HG03159 (cell line): Measurements from ENCODE around the gene DOK4.
"Not testable (repeated sequence)": the region's sequence is repeated elsewhere in the genome, so short reads cannot be mapped to it uniquely, and the experiment has no call there.

Experiments used
- ATAC-seq: cut with Tn5 transposase; IDR thresholded peaks from one replicate; pipeline ENCODE4 v1.9.1; 2021; ENCODE audit warnings: mild to moderate bottlenecking, moderate library complexity; ENCODE audit not compliant: unreplicated experiment

The DOK4 gene

DNA sequence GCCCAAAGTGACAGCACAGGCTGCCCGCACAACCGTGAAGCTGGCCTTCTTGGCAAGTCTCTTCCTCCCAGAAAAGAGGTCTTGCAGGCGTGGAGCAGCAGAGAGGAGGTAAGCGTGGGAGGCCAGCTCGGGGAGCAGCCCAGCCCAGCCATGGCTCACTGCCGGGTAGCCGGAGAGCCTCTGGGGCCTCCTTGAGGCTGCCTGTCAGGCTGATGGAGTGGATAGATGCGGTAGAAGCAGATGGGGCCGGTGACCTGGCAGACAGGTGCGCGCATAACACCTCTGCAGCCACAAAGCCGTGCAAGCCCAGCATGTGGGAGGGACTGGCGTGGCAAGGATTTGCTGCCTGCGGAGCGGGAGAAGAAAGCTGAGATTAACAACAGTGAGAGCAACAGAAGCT lies 17.1 kb upstream of the DOK4 start:
- no peak for ATAC-seq

DNA sequence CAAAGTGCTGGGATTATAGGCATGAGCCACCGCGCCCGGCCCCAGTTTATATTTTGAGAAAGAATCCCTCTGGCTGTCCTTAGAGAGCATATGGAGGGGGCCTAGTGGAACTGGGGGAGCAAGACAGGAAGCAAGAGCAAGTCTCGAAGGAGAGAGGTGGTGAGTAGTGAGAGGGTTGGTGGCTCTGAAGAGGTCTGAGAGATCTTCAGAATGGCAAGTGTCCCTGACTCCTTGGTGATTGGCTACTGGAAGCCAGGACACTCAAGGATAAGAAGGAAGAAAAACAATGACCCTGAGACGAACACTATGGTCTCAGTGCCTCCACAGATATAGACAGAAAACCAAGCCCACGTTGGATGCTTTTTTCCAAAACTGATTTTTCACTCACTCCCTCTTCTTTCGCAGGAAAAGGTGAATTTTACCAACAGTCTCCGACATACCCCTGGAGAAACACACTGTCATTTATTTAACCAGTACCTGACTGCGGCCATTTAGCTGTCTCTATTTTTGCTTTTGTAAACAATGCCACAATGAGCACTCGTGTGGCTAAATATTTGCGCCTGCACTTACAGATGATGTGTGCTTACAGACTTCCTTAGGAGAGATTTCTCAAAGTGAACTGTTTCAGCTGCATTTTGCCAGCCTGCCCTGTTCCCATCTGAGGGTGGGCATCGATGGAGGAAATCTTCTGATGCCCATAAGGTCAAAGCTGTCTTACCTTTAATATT lies 15.9 kb upstream of the DOK4 start:
- no peak for ATAC-seq

DNA sequence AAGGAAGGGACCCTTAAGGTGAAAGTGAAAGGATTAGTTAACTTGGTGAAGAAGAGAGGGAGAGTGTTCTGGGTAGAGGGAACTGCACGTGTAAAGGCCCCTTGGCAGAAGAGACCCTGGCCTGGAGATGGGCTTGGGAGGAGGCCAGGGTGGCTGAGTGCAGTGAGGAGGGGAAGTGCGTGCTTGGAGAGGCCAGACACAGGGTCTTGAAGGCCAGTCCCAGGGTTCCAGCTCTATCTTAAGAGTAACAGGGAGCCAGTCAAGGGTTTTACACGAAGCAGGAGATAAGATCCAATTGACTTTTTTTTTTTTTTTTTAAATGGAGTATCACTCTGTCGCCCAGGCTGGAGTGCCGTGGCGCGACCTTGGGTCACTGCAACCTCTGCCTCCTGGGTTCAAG lies 15.2 kb upstream of the DOK4 start:
- ATAC-seq, result no peak

DNA sequence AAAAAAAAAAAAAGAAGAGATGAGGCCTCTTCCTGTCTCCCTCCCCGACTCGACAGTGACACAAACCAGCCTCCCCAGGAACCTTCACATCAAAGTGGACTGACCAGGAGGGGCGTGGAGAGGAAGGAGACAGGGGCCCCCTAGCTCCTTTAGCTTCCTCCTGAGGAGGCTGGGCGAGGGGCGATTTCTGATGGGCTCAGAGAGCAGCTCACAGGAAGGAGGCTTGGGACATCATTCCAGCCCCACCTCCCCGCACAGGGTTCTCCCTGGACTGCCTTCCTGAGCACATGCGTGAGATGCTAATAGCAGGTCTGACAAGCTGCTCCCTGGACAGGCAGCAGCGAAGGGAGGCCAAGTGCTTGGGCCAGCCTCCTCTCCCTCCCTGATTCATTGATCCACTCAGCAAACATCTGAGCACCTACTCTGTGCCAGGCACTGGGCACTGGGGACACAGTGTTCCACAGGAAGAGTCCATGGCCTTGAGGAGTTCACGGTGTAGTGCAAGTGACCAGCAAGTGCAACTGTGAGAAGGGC lies 14.4 kb upstream of the DOK4 start:
- ATAC-seq, result no peak

DNA sequence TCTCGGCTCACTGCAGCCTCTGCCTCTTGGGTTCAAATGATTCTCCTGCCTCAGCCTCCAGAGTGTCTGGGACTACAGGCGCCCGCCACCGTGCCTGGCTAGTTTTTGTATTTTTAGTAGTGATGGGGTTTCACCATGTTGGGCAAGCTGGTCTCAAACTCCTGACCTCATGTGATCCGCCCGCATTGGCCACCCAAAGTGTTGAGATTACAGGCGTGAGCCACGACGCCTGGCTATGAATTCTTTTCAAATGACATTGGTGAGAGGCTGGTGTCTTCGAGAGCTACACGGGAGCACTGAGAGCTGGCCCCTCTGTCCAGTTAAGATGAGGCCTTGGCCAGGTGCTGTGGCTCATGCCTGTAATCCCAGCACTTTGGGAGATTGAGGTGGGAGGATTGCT lies 13.6 kb upstream of the DOK4 start:
- not testable (repeated sequence) for ATAC-seq

DNA sequence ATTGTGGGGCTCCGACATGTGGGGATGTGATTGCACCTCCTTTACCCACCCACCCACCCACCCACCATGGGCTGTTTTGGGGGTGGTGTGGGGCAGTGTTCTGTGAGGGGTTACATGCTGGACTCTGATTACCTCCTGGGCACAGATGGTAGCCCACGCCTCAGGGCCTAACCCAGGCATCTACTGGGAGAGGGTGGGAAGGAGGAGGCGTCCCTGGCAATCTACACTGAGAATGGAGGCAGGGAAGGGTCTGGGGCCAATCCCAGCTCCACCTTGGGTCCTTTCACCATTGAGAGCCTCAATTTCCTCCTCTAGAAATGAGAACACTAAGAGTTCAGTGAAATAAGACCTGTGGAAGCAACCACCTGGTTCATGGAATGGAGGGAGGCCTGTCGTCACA lies 11.7 kb upstream of the DOK4 start:
- ATAC-seq, result no peak

DNA sequence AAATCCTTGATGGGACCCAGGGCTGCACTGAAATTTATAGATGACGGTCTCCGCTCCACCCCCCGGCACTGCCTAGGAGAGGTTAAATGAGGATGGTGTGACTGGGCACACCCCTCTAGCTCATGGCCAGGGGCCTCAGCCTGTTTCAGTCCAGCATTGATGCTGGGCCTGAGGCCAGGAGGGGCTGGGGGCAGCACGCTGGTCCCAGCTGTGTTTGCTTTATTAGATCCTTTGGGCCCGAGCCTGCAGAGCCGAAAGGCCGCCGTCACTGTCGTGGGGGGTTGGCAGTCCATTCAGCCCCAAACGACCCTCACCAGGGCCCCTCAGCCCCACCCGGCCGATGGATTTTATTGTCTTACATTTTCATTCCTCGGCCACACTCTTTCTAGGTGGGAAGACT lies 10.8 kb upstream of the DOK4 start:
- no peak for ATAC-seq

DNA sequence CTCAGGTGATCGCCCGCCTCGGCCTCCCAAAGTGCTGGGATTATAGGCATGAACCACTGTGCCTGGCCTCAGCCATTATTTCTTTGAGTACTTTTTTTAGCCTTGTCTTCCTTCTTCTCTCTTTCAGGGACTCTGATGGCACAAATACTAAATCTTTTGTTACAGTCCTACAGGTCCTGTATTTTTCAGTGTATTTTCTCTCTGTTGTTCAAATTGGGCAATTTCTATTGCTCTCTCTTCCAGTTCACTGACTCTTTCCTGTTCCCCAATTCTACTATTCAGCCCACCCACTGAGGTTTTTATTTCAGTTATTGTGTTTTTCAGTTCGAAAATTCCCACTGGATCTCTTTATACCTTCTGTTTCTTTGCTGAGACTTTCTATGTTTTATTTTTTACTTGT lies 7.5 kb upstream of the DOK4 start:
- ATAC-seq, result no peak

DNA sequence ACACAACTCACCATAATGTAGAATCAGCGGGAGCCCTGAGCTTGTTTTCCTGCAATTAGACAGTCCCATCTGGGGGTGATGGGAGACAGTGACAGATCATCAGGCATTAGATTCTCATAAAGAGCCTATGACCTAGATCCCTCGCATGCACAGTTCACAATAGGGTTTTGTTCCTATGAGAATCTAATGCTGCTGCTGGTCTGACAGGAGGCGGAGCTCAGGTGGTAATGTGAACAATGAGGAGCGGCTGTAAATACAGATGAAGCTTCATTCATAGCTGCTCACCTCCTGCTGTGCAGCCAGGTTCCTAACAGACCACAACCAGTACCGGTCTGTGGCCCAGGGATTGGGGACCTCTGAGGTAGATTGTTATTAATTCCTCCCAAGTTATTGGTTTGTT lies 2.9 kb upstream of the DOK4 start:
- ATAC-seq, result no peak

DNA sequence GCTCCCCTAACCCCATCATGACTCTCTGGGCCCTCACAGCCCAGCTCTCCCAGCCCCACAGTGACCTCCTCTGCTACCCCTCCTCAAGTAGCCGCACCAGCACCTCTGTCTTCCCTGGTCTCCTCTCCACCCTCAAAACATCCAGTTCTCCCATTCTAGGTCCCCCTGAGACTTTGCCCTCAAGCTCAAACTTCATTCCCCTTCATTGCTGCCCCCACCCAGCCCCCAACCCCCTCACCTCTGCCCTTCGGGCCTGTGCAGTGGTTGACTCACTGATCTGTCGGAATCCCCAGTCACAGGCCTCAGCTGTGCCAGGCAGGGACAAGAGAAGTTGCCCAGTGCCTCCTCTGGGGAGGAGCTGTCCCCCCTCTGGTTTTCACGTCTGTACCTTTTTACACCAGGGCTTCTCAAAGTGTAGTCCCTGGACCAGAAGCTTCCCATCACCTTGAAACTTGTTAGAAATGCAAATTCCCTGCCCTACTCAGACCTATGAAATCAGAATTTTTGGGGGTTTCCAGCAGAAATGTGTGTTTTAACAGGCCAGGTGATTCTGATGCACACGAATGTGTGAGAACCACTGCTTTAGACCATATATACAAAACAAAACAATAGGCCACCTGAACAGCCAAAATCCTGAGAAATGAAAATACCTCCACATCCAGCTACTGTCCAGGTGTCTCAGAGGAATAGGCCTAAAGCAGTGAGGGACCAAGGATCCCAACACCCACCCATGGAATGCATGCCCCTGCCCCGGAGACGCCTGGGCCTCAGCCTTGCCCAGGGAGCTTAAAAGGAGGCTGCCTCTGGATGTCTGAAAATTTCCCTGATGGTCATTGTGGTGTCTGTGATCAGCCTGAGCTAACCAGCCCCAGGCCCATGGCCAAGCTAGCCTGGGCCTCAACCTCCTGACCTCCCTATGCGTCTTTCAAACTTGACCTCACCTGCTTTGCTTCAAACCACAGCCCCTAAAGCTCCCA lies 853 bp upstream of the DOK4 start:
- ATAC-seq, result no peak

DNA sequence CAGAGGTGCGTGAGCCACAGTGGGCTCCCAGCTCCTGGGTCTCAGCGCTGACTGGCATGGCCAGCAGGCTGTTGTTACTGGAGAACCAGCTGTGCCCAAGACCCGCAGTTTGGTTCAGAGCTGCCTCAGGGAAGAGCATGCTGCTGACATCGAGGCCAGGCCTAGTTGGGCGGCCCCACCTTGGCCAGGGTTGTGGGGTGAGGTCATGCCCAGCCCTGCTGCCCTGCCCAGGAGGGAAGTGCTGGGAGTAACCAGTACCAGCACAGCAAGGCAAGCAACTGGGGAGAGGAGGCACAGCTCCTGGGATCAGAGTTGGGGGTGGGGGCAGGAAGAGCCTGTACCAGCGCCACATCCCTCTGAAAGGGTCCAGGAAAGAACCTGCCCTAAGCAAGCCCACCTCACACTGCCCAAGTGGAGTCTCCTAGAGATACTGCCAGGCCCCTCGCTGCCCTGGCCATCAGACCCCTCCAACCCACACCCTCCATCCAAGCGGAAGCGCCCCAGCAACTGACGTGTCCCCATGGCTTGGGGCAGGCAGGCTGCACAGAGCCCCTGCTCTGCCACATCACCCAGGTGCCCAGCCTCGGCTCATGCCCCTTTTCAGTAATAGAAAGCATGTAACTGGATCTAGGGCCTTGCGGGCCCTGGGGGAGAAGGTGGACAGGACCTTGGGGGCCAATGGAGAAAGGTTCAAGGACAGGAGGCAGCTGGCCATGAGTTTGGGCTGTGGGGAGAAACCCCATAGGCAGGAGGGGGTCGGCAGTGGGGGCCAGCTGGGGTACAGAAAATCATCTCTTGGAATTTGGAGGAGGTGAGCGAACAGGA lies 990 bp downstream of the DOK4 start:
- ATAC-seq, result no peak

DNA sequence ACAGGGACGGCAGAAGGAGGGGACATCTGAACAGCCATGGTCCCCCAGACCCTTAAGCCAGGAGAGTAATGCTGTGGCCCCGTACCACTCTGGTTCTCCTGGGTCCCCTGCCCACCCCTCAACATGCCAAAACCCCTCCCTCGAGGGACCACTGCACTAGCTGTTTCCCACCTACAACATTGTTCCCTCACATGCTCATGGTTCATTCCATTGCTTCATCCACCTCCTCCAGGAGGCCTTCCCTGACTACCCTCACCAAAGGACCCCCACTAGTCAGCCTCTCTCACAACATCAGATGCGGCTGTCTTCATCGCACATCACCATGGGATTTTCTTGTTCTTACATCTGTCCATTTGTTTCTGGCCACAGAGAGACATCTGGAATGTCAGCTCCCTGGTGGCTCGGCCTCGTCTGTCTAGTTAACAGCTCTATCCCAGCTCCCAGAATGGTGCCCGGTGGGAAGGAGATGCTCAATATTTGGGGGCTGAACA lies 1.7 kb downstream of the DOK4 start:
- ATAC-seq, result no peak

DNA sequence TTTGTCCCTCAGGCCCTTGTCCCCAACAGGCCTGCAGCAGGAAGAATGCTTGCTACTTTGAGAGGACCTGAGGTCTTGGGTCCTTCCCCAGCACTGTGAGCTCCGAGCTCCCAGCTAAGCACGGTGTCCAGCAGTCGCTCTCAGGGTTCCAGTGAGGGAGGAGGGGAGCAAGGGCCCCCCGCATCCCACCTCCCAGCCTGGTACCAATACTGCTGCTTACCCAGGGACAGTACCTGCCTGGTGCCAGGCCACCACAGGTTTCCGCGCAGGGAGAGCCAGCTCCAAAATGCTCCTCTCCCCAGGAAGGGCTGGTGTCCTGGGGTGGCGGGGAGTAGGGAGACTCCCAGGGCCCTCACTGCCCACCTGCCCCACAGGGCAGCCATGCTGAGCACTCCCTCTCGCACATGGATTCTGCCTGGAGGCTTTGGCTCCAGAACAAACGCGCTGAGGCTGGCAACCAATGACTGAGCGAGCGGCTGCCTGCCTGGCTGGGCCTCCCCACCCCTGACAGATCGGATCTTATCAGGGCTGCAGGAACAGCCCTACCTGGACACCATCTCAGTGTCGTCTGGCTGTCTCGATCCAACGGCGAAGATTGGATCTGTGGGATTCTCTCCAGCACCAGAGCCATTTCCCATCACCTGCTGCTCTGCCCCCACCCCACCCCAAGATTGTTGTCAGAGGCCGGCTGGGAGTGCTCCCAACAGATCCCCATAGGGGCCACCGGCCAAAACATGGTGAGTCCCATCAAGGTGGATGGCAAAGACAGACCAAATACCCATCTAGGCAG lies 2.4 kb downstream of the DOK4 start:
- no peak for ATAC-seq

DNA sequence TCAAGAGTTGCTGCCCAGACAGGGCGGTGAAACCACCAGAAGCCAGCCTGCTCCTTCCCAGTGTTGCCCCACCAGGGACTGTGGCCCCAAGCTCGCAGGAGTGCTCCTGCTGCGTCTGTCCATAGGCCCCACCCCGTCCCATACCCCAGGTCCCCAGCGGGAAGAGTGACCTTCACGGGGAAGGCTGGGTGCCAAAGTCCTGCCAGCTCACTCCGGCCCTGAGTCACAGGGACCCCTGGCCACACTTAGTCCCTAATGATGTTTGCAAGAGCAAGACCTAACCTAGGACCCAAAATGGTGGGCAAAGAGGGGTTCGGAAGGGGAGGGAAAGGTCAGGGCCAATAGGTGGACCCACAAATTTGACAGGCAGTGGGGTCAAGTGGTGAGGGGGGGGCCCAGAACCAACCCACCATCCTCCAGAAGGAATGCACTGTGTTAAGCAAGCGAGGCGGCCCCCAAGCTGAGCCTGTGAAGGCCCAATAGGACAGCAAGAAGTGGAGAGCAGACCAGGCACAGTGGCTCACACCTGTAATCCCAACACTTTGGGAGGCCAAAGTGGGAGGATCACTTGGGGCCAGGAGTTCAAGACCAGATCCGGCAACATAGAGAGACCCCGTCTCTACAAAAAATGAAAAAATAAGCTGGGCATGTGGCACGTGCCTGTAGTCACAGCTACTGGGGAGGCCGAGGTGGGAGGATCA lies 3.3 kb downstream of the DOK4 start:
- no peak for ATAC-seq

DNA sequence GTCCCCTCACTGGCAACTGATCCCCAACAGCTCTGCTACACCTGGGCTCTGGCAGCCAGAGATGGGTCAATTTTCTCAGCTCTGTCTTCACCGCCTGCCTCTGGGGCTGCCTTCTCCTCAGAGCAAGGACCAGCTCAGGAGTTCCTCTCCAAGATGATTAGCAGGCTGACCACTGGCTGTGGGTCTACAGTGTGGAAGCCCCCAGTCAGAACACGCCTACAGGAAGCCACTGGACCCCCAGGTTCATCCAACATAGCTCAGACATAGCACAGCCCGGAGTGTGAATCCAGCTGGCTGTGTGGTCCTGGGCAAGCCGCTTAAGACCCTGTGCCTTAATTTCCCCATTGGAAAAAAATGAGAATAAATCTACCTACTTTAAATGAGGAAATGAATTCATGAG lies 4.9 kb downstream of the DOK4 start:
- no peak for ATAC-seq

DNA sequence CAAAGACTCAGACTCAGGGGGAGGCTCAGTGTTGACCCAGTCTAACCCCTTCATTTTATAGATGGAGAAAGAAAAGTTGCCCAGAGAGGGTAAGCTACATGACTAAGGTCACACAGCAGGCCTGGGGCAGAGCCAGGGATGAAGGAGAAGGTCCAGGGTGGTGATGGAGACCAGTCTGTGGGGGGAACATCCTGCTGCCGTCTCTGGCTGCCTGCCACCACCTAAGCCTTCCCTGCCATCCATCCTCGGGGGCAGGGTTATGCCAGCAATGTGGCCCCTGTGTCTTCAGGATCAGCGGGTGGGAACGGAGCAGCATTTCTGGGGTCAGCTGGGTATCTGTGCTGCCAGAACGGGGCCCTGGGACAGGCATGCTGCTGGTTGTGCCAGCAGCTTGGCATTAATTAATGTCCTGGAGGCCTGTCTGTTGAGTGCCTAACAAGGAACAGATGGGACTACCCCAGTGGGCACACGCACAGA lies 5.5 kb downstream of the DOK4 start:
- no peak for ATAC-seq

DNA sequence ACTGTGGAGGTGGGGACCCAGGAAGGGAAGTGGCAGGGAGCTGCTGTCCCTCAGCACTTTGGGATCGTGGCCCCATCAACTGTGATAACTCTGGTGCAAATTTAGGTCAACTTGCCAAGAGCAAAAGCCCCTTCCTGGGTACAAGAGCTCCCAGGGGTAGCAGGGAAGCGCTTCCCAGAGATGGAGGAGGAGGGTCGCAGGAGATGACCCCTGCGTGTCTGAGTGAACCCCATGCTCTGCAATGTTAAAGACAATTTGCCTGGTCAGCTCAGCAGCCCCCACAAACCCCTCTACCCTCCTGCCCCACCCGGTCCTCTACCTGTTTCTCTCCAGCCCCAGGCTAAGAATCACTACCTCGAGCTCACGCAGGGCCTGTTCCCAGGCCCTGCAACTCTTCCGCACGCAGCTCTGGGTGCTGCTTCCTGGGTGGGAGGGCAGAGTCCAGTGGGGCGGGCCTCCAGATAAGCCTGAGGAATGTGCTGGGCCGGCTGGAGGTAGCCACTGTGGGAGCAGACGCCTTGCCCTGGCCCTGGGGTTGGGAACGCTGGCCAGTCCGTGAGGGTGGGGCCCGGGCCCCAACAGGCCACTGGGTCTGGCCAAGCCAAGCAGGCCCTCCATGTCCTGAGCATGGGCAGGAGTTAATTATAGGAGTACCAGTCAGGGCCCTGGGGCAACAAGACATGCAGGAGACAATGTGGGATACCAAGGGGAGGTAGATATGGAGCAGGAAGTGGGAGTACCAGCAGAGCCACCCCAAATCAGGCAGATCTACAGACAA lies 6.1 kb downstream of the DOK4 start:
- no peak for ATAC-seq

DNA sequence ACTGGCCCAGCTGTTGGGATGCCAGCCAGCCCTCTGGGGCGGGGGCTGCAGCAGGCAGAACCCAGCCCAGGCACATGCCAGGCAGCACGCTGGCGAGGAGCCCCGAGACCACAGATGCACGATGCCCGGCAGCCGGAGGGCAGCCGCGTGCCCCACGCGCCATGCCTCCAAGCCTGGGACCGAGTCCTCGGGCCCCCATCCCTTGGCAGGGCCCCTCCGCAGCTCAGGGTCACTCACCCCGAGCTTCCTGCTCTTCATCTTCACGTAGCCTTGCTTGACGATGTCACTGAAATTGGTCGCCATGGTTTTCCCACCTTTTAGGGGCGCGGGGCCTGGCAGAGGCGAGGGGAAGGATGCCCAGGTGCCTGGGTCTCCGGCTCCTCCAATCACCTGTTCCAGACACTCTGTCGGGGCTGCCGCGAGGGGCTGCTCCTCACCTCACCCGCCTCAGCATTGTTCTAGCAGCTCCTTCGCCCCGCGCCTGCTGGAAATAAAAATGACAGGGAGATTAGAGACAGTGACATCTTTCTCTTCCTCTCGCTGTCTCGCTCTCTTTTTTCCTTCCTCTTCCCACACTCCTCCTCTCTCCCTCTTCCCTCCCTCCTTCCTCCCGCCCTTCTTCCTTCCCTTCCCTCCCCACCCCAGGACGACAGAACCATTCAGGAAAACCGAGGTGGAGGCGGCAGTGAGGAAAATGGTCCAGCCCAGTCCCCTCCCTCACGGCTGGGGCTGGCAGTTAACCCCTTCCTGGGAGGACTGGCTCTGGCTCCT lies 6.9 kb downstream of the DOK4 start:
- ATAC-seq, result no peak
